Ishikawa (cell line): ENCODE results near the gene CD74.

Source experiments
- CEBPB ChIP-seq: IDR thresholded peaks from 2 replicates; pipeline ENCODE4 v1.6.1; 2012
- EP300 ChIP-seq: IDR thresholded peaks from 2 replicates; pipeline ENCODE4 v1.6.1; 2012; ENCODE audit warnings: borderline replicate concordance

DNA sequence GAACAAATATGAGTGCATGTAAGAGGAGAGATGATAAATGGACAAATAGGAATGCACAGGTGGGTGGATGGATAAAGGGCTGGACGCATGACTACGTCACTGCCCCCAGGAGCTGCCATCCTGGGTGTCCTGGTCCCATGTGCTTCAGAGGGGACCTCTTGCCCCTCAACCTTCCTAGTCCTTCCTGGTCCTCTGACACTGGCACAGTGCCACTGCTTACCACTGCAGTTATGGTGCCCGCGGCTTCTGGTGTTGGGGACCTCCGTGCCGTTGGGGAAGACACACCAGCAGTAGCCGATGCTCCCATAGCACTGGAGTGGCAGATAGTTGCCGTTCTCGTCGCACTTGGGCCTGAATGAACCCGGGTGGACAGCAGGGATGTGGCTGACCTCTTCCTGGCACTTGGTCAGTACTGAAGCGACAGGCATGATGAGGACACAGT lies 9.8 kb downstream of the CD74 start:
- no peak for TF ChIP-seq CEBPB
- TF ChIP-seq EP300: no peak
